Astrocyte of the spinal cord (primary cell): Measurements from ENCODE around the gene GNG8.

Experiments used
- DNase-seq: peaks from one replicate; pipeline ENCODE4 v3.0.0; 2011; ENCODE audit warnings: low read depth, low spot score
- H3K4me3 ChIP-seq: 2 replicates; pipeline ENCODE4 v1.5.1; 2011; ENCODE audit warnings: low read depth, mild to moderate bottlenecking, low read length, moderate library complexity
- CTCF ChIP-seq: IDR thresholded peaks from 2 replicates; pipeline ENCODE4 v1.5.1; 2012; ENCODE audit warnings: low read depth, mild to moderate bottlenecking, low read length, inconsistent platforms
- in situ Hi-C: cut with HindIII; loops from 2 replicates; pipeline ENCODE4 v1.10.0; 2017; ENCODE audit warnings: low sequenced_read_pairs

The GNG8 gene

GRCh38 chr19:46624958-46625661 lies 10.9 kb downstream of the GNG8 start, which contains the start of gene PTGIR:
TSS of gene PTGIR (minus strand) at chr19:46625089. CDS start at chr19:46624225, 864 bp downstream.
- in situ Hi-C loops, result no loop called here
- TF ChIP-seq CTCF, result no peak
- no peak within 1 kb of the TSS for H3K4me3 ChIP-seq
- peak; percentile 33 for DNase-seq

- in situ Hi-C loops, result no loop called here
- H3K4me3 ChIP-seq, result no peak overlapping the region
- TF ChIP-seq CTCF, result no peak
- DNase-seq, result no peak
Measured at GRCh38 chr19:46623915-46624502, 12.0 kb downstream of the GNG8 start.

DNA sequence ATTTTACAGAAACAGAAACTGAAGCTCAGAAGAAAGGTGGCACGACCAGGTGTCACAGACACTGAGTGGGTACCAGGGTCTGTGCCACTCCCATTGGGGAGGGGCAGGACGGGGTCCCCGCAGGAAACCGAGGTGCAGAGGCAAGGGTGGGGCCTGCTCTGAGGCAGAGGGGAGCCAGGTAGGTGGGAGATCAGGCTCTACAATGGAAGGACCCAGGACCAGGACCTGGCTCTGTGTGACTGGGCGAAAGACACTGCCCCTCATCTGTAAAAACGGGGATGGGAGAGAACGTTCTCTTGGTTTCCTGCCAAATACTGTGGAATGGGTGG lies 13.9 kb downstream of the GNG8 start:
- H3K4me3 ChIP-seq, result no peak overlapping the region
- DNase-seq, result no peak
- in situ Hi-C loops, result no loop called here
- TF ChIP-seq CTCF, result no peak

GRCh38 chr19:46621191-46622117 lies 14.5 kb downstream of the GNG8 start:
- no peak overlapping the region for H3K4me3 ChIP-seq
- in situ Hi-C loops, result no loop called here
- no peak for DNase-seq
- peak; percentile 24 for TF ChIP-seq CTCF

- no peak for DNase-seq
- no peak overlapping the region for H3K4me3 ChIP-seq
- no peak for TF ChIP-seq CTCF
- in situ Hi-C loops, result no loop called here
Measured at GRCh38 chr19:46620716-46621115, 15.3 kb downstream of the GNG8 start.

DNA sequence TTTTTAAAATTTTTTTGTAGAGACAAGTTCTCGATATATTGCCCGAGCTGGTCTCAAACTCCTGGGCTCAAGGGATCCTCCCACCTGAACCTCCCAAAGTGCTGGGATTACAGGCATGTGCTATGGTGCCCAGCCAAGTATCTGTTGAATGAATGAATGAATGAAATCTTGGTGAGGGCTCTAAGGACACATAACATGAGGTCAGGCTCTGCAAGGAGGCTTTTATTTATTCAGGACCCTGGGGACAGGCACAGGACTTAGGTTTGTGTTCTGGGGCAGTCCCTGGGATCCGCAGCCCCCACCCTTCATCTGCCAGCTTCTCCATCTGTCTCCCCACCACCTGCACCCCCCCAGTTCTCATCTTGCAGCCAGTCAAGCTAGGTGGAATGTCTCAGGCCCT lies 15.7 kb downstream of the GNG8 start:
- TF ChIP-seq CTCF, result no peak
- H3K4me3 ChIP-seq, result no peak overlapping the region
- no peak for DNase-seq
- in situ Hi-C loops, result no loop called here
